ENCODE results near the gene HIVEP3. TPM values are rescaled to one million over a fixed set of nuclear protein-coding genes. Genes with fewer than 3 reads are reported as not detected.

HIVEP3 gene
- total RNA-seq, 1 donor: 1.8 TPM

DNA sequence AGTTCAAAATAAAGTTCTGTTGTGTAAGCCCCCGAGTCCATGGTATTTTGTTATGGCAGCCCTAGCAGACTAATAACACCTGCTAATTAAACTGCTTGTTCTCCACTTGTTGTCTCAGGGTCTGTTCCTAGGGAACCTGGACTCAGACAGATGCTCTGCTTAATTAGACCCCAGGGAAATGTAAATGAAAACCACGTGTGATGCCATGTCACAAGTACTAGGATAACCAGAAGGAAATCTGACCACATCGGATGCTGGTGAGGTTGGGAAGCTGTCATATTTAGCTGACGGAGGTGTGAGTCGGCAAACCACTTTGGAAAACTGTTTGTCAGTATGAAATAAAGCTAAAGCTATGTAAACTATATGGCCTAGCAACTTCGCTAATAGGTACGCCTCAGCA is 453.8 kb downstream of the HIVEP3 start:
- Histone ChIP-seq H3K36me3 (ENCODE audit: insufficient read depth, low read length) (no peaks in the 10 kb centered on the region), H3K9me3 (ENCODE audit: low read depth, low read length) (no peaks in the 10 kb centered on the region), H3K79me2 (ENCODE audit: insufficient read depth, low read length) (no peaks in the 10 kb centered on the region), H3K4me3 (ENCODE audit: insufficient read depth, low read length) (no peak overlapping the region), H2AFZ (ENCODE audit: low read length) (no peak overlapping the region), H3K4me1 (ENCODE audit: insufficient read depth, low read length) (no peaks in the 10 kb centered on the region), H3K27me3 (ENCODE audit: insufficient read depth, low read length) (peaks cover 17% of the 10 kb centered on the region), H3K4me2 (ENCODE audit: insufficient read depth, low read length) (no peak overlapping the region), H4K20me1 (ENCODE audit: insufficient read depth, low read length) (no peaks in the 10 kb centered on the region), H3K27ac (ENCODE audit: low read depth, low read length) (no peak overlapping the region)
- TF ChIP-seq, protein P1, sequence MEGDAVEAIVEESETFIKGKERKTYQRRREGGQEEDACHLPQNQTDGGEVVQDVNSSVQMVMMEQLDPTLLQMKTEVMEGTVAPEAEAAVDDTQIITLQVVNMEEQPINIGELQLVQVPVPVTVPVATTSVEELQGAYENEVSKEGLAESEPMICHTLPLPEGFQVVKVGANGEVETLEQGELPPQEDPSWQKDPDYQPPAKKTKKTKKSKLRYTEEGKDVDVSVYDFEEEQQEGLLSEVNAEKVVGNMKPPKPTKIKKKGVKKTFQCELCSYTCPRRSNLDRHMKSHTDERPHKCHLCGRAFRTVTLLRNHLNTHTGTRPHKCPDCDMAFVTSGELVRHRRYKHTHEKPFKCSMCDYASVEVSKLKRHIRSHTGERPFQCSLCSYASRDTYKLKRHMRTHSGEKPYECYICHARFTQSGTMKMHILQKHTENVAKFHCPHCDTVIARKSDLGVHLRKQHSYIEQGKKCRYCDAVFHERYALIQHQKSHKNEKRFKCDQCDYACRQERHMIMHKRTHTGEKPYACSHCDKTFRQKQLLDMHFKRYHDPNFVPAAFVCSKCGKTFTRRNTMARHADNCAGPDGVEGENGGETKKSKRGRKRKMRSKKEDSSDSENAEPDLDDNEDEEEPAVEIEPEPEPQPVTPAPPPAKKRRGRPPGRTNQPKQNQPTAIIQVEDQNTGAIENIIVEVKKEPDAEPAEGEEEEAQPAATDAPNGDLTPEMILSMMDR (IDR thresholded peaks at IDR 0.05; ENCODE audit: extremely low read depth, low read depth, low read length): no peak
- DNase-seq (ENCODE audit: insufficient read length, low spot score, missing footprints): peak; percentile 50

GRCh38 chr1:41463516-41463915 is 455.2 kb downstream of the HIVEP3 start:
- no peak for DNase-seq (ENCODE audit: insufficient read length, low spot score, missing footprints)
- no peaks in the 10 kb centered on the region for H3K4me1 ChIP-seq (ENCODE audit: insufficient read depth, low read length)
- H3K27me3 ChIP-seq (ENCODE audit: insufficient read depth, low read length): peaks cover 17% of the 10 kb centered on the region
- H3K4me2 ChIP-seq (ENCODE audit: insufficient read depth, low read length): no peak overlapping the region
- no peaks in the 10 kb centered on the region for H3K9me3 ChIP-seq (ENCODE audit: low read depth, low read length)
- H3K4me3 ChIP-seq (ENCODE audit: insufficient read depth, low read length): no peak overlapping the region
- no peaks in the 10 kb centered on the region for H4K20me1 ChIP-seq (ENCODE audit: insufficient read depth, low read length)
- no peak overlapping the region for H3K27ac ChIP-seq (ENCODE audit: low read depth, low read length)
- TF ChIP-seq, protein P1 (IDR thresholded peaks at IDR 0.05; ENCODE audit: extremely low read depth, low read depth, low read length): no peak
- no peaks in the 10 kb centered on the region for H3K36me3 ChIP-seq (ENCODE audit: insufficient read depth, low read length)
- no peaks in the 10 kb centered on the region for H3K79me2 ChIP-seq (ENCODE audit: insufficient read depth, low read length)
- H2AFZ ChIP-seq (ENCODE audit: low read length): no peak overlapping the region

GRCh38 chr1:41462680-41463004 is 456.1 kb downstream of the HIVEP3 start:
- no peaks in the 10 kb centered on the region for H4K20me1 ChIP-seq (ENCODE audit: insufficient read depth, low read length)
- no peak overlapping the region for H2AFZ ChIP-seq (ENCODE audit: low read length)

DNA sequence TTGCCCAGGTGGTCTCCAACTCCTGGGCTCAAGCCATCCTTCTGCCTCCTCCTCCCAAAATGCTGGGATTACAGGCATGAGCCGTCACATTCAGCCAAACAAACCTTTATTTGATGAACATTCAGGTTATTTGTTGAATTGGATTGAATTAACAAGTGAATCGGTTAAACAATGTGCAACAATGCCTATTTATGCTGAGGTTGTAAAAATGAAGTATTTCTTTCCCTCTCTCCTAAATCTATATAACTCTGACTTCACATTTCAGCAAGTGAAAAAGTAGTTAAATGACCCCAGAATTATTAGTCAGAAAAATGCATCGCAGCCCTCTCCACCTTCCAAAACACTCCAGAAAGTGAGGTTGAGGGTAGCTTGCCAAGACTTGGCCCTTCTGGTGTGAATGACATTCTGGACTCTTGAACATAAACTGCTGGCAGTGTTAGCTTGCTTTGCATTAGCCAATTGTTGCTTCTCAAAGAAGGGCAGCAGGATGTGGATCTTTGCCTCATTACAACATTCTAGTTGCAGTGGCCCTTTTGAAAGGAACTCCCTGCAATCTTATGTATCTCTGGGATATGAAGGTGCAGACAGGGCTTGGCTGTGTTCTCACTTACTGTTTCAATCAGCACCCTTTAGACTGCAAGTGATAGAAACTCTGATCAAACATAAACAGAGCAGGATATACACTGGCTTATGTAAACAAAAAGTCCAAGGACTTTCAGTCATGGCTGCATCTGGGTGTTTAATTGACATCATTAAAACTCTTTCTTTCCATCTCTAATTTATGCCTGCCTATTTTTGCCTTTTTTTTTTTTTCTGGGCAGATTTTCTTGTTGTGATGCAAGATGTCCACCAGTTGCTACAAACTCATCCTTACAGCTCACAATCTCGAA is 456.7 kb downstream of the HIVEP3 start:
- Histone ChIP-seq H3K27me3 (ENCODE audit: insufficient read depth, low read length) (peaks cover 11% of the 10 kb centered on the region), H2AFZ (ENCODE audit: low read length) (no peak overlapping the region), H3K79me2 (ENCODE audit: insufficient read depth, low read length) (no peaks in the 10 kb centered on the region), H3K4me1 (ENCODE audit: insufficient read depth, low read length) (no peaks in the 10 kb centered on the region), H3K4me3 (ENCODE audit: insufficient read depth, low read length) (no peak overlapping the region), H4K20me1 (ENCODE audit: insufficient read depth, low read length) (no peaks in the 10 kb centered on the region), H3K9me3 (ENCODE audit: low read depth, low read length) (no peaks in the 10 kb centered on the region), H3K27ac (ENCODE audit: low read depth, low read length) (no peak overlapping the region), H3K36me3 (ENCODE audit: insufficient read depth, low read length) (no peaks in the 10 kb centered on the region), H3K4me2 (ENCODE audit: insufficient read depth, low read length) (no peak overlapping the region)
- TF ChIP-seq, protein P1 (IDR thresholded peaks at IDR 0.05; ENCODE audit: extremely low read depth, low read depth, low read length): no peak
- peak; percentile 67 for DNase-seq (ENCODE audit: insufficient read length, low spot score, missing footprints)

More at GRCh38 chr1:41462680-41463004, 456.1 kb downstream of the HIVEP3 start:
- H3K27ac ChIP-seq (ENCODE audit: low read depth, low read length): no peak overlapping the region
- no peak overlapping the region for H3K4me2 ChIP-seq (ENCODE audit: insufficient read depth, low read length)
- H3K79me2 ChIP-seq (ENCODE audit: insufficient read depth, low read length): no peaks in the 10 kb centered on the region
- DNase-seq (ENCODE audit: insufficient read length, low spot score, missing footprints): no peak
- no peaks in the 10 kb centered on the region for H3K9me3 ChIP-seq (ENCODE audit: low read depth, low read length)
- H3K4me1 ChIP-seq (ENCODE audit: insufficient read depth, low read length): no peaks in the 10 kb centered on the region
- no peaks in the 10 kb centered on the region for H3K36me3 ChIP-seq (ENCODE audit: insufficient read depth, low read length)
- peaks cover 17% of the 10 kb centered on the region for H3K27me3 ChIP-seq (ENCODE audit: insufficient read depth, low read length)
- H3K4me3 ChIP-seq (ENCODE audit: insufficient read depth, low read length): no peak overlapping the region
- TF ChIP-seq, protein P1 (IDR thresholded peaks at IDR 0.05; ENCODE audit: extremely low read depth, low read depth, low read length): no peak

All from osteoblast (primary cell).